Osteoblast (primary cell): Measurements from ENCODE around the gene CNTNAP5. TPM values are rescaled to one million over a fixed set of nuclear protein-coding genes. Genes with fewer than 3 reads are reported as not detected.

Experiments used
- DNase-seq: peaks from one replicate; pipeline ENCODE4 v3.0.0; 2011; ENCODE audit warnings: low spot score, mixed read lengths; ENCODE audit not compliant: insufficient read length; ENCODE audit errors: missing footprints
- H2AFZ ChIP-seq: 2 replicates; pipeline ENCODE4 v1.6.0; 2011; ENCODE audit warnings: mild to moderate bottlenecking, low read length
- H3K27ac ChIP-seq: 2 replicates; pipeline ENCODE4 v1.5.1; 2011; ENCODE audit warnings: mild to moderate bottlenecking, low read depth, low read length, moderate library complexity
- H3K27me3 ChIP-seq: 2 replicates; pipeline ENCODE4 v1.6.0; 2012; ENCODE audit warnings: mild to moderate bottlenecking, control low read depth, inconsistent platforms, low read length, moderate library complexity; ENCODE audit not compliant: insufficient read depth
- H3K36me3 ChIP-seq: 2 replicates; pipeline ENCODE4 v1.5.1; 2011; ENCODE audit warnings: mild to moderate bottlenecking, low read length, control low read depth, moderate library complexity; ENCODE audit not compliant: insufficient read depth
- H3K4me1 ChIP-seq: 2 replicates; pipeline ENCODE4 v1.5.1; 2011; ENCODE audit warnings: mild to moderate bottlenecking, low read length, control low read depth, moderate library complexity; ENCODE audit not compliant: insufficient read depth
- H3K4me2 ChIP-seq: 2 replicates; pipeline ENCODE4 v1.6.0; 2011; ENCODE audit warnings: mild to moderate bottlenecking, low read length; ENCODE audit not compliant: insufficient read depth
- H3K4me3 ChIP-seq: fragments of 200-600 bp; sonication (generic); 3 replicates; pipeline ENCODE4 v1.5.1; 2012; ENCODE audit warnings: mild to moderate bottlenecking, low read length, inconsistent platforms; ENCODE audit not compliant: insufficient read depth
- H3K79me2 ChIP-seq: 2 replicates; pipeline ENCODE4 v1.6.0; 2012; ENCODE audit warnings: mild to moderate bottlenecking, low read length, control low read depth, inconsistent platforms; ENCODE audit not compliant: insufficient read depth
- H3K9me3 ChIP-seq: 2 replicates; pipeline ENCODE4 v1.5.1; 2011; ENCODE audit warnings: low read depth, low read length, control low read depth
- H4K20me1 ChIP-seq: 2 replicates; pipeline ENCODE4 v1.6.0; 2012; ENCODE audit warnings: mild to moderate bottlenecking, low read length, control low read depth; ENCODE audit not compliant: insufficient read depth
- total RNA-seq: library from RNA; depleted of rRNA; stranded (reverse); fragments of >200 nt; gene quantifications from 2 replicates; pipeline ENCODE4 v1.2.3, GENCODE V29; 2012
- TF ChIP-seq, protein P1 (sequence below): IDR thresholded peaks from 2 replicates; pipeline ENCODE4 v1.5.1; 2011; ENCODE audit warnings: mild to moderate bottlenecking, low read depth, low read length, moderate library complexity; ENCODE audit errors: extremely low read depth

CNTNAP5 gene
- total RNA-seq, 1 donor = not detected

- no peaks in the 10 kb centered on the region for H3K27me3 ChIP-seq
- no peak overlapping the region for H2AFZ ChIP-seq
- no peaks in the 10 kb centered on the region for H3K9me3 ChIP-seq
- H3K4me1 ChIP-seq = no peaks in the 10 kb centered on the region
- no peak overlapping the region for H3K27ac ChIP-seq
- H4K20me1 ChIP-seq = no peaks in the 10 kb centered on the region
- no peaks in the 10 kb centered on the region for H3K79me2 ChIP-seq
- H3K36me3 ChIP-seq = no peaks in the 10 kb centered on the region
- TF ChIP-seq, protein P1, sequence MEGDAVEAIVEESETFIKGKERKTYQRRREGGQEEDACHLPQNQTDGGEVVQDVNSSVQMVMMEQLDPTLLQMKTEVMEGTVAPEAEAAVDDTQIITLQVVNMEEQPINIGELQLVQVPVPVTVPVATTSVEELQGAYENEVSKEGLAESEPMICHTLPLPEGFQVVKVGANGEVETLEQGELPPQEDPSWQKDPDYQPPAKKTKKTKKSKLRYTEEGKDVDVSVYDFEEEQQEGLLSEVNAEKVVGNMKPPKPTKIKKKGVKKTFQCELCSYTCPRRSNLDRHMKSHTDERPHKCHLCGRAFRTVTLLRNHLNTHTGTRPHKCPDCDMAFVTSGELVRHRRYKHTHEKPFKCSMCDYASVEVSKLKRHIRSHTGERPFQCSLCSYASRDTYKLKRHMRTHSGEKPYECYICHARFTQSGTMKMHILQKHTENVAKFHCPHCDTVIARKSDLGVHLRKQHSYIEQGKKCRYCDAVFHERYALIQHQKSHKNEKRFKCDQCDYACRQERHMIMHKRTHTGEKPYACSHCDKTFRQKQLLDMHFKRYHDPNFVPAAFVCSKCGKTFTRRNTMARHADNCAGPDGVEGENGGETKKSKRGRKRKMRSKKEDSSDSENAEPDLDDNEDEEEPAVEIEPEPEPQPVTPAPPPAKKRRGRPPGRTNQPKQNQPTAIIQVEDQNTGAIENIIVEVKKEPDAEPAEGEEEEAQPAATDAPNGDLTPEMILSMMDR = no peak
- no peak for DNase-seq
- no peak overlapping the region for H3K4me3 ChIP-seq
- no peak overlapping the region for H3K4me2 ChIP-seq
Observed at GRCh38 chr2:124626993-124627392, 601.9 kb downstream of the CNTNAP5 start.

DNA sequence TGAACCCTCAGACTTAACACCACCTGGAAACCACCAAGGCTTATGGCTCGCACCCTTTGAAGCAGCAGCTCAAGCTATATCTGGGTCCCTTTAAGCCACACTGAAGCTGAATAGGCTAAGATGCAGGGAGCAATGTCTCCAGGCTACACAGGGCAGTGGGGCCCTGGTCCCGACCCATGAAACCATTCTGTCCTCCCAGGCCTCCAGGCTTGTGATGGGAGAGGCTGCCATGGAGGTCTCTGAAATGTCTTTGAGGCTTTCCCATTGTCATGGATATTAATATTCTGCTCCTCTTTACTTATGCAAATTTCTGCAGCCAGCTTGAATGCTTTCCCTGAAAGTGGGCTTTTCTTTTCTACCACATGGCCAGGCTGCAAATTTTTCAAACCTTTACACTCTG, 608.7 kb downstream of the CNTNAP5 start:
- DNase-seq = no peak
- TF ChIP-seq, protein P1 = no peak
- Histone ChIP-seq H3K4me3 (no peak overlapping the region), H2AFZ (no peak overlapping the region), H3K79me2 (no peaks in the 10 kb centered on the region), H4K20me1 (no peaks in the 10 kb centered on the region), H3K36me3 (no peaks in the 10 kb centered on the region), H3K27ac (no peak overlapping the region), H3K4me2 (no peak overlapping the region), H3K27me3 (no peaks in the 10 kb centered on the region), H3K9me3 (peaks cover 3% of the 10 kb centered on the region), H3K4me1 (no peaks in the 10 kb centered on the region)

GRCh38 chr2:124639524-124639923, 614.4 kb downstream of the CNTNAP5 start:
- DNase-seq = no peak
- Histone ChIP-seq H3K27ac (no peak overlapping the region), H3K9me3 (peaks cover 13% of the 10 kb centered on the region), H3K4me3 (no peak overlapping the region), H3K4me2 (no peak overlapping the region), H3K36me3 (no peaks in the 10 kb centered on the region), H4K20me1 (no peaks in the 10 kb centered on the region), H3K4me1 (no peaks in the 10 kb centered on the region), H3K79me2 (no peaks in the 10 kb centered on the region), H2AFZ (no peak overlapping the region), H3K27me3 (no peaks in the 10 kb centered on the region)
- TF ChIP-seq, protein P1 = no peak

DNA sequence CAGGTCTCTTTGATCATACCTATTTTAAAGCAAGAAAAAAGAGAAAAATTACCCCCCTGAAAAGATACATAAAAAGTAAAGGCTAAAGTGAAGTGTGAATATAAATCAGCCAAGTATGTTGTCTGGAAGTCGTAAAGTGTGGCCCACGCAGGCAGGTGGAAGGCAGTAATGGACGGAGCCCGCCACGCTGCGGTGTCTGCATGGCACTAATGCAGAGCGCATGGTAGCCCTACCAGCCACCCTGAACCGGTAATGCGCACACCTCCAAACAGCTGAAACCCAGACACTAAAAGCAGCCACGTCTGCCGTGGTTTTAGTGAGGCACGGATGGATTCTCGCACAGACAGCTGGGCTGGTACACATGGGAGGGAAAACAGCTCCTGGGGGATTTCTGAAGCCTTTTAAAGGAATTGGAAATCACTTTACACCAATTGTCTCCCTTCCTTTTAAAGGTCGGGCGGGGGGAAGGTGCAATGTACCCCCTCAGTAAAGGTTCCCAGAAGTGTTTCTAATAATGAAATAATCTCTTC, 615.2 kb downstream of the CNTNAP5 start:
- TF ChIP-seq, protein P1 = no peak
- DNase-seq = no peak
- no peak overlapping the region for H2AFZ ChIP-seq

More for the DNA sequence above, 615.2 kb downstream of the CNTNAP5 start:
- Histone ChIP-seq H3K36me3 (no peaks in the 10 kb centered on the region), H3K4me3 (no peak overlapping the region), H3K27ac (no peak overlapping the region), H3K79me2 (no peaks in the 10 kb centered on the region), H3K27me3 (no peaks in the 10 kb centered on the region), H3K4me1 (no peaks in the 10 kb centered on the region), H3K9me3 (peaks cover 13% of the 10 kb centered on the region), H4K20me1 (no peaks in the 10 kb centered on the region), H3K4me2 (no peak overlapping the region)
